Measurements from ENCODE around the gene SLC38A10.

SLC38A10 gene

DNA sequence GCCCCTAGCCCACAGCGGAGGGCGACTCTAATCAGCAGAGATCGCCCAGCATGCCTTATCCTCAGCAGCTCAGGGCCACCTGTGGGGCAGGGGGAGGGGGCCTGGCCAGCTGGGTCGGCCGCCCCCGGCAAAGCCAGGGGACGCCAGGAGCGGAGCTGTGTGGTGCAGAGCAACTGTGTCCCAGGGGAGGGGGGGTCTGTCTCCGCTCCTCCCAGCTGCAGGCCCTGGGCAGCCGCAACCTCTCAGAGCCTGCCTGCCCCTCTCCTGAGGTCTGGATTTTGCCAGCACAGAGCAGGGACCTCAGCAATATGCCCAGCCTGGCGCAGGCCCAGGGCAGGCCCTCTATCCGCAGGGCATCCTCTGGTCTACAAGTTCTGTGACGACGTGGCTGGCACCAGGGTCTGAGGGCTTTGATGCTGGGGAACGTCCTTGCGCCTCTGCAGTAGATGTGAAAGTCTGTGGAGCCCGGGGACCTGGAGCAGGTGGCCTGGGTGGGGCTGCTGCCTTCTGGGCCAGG is 36.5 kb upstream of the SLC38A10 start:
- DNase-seq (ENCODE audit: low read depth in 2 of 2, low spot score in 1 of 2): no peak

DNA sequence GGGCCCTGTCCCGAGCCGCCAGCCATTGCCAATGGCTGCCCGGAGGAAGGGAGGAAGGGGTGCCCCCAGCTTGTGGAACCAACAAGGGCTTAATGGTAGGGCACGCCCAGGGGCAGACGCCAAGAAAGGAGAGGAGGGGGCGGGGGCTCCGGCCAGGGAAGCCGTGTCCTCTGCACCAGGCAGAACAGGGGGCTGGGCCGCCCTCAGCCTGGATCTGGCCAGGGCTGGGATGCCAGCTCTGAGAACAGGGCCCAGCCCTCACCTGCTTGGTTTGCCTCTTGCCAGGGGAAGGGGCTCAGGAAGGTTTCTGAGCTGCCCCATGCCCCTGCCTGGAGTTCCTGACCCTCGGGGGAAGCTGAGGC is 35.8 kb upstream of the SLC38A10 start:
- no peak for DNase-seq (ENCODE audit: low read depth in 2 of 2, low spot score in 1 of 2)

DNA sequence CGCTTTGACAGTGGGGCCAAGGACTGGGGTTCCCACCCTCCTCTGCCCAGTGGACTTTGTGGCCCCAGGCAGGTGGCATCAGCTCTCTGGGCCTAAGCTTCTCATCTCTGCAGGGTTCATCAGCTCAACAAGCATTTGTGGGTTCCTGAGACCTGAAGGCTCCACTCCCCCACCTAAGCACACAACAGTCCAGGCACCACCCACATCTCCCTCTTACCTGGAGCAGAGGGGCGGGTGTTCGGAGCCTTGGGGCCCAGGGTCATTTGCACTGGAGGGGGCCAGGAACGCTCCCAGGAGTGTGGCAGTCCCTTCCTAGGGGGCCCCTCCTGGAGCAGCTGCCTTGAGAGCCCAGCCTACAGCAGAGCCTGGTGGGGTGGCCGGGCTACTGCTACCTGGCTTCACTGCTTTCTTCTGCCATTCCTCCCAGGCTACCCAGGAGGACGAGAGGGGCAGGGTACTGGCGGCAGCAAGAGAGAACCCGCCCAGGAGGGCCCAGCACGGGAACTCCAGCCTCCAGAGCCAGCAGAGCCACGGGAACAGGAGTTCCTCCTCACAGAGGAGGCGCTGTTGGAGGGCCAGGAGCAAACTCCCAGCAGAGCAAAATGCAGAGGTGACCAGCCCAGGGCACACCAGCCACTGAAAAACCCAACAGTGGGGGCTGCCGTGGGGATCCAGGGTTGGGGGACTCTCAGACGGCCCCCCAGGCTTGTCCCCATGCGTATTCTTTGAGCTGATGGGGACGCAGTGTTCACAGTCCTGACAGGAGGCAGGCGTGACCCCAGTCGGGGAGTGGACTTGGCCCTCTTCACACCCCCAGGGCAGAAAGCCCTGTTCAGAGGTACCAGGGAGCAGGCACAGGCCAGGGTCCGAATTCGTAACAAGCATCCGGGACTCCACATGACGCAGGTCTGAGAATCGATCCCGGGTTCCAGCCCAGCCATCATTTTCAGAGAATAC is 35.1 kb upstream of the SLC38A10 start:
- no peak for DNase-seq (ENCODE audit: low read depth in 2 of 2, low spot score in 1 of 2)

DNA sequence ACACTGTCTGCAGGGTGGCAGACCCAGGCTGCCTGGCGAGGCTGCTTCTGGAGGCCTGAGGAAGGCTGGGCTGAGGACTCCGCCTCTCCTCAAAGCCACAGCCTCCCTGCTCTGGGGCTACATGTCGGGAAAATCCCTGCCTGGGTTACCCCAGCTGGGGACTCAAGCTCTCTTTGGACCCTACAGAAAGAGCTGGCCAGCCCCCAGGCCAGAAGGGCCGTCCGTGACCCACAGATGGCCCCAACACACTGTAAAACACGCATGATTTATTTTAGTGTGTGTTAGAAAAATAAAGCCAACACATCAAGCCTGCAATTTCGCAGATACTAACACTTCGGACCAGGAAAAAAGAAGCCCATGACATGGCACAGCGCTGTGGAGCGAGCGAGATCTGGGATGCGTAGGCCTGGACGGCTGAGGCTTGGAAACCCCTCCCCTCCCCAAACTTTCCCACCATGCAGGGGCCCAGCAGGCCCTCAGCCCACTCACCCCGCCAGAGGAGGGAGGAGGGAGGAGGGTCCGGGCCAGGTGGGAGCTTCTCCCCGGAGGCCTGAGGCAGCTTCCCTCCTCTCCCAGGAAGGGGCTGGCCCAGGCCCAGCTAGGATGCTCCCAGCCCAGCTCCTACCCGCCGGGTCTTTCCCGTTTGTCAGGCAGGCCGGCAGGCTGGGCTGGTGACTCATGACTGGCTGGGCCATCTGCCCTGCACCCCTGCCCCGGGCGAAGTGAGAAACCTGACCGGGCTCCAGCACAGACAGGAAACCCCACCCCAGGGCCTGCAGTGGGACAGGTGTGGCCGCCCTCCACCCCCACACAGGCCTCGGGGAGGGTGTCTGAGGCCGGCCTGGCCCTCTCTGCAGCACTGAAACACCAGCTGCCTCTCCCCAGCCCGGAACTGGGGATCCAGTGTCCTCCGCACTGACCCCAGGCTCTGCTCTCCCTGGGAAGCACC is 34.1 kb upstream of the SLC38A10 start:
- no peak for DNase-seq (ENCODE audit: low read depth in 2 of 2, low spot score in 1 of 2)

DNA sequence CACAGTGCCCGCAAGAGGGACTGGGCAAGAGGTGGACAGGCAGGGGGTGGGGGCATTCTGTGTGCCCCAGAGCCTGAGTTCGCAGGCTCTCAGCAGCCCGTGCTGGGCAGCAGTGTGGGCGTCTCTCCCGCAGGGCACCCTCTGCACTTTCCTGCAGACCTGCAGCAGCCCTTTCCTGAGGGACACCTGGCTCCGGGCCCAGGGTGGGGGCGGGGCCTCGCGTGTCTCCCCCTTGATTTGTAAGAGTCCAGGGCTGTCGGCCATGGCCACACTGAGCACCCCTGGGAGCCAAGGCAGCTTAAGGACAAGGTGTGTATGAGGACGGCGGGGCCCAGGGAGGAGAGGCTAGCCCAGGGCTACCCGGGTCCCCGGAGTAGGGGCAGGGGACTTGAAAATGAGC is 33.4 kb upstream of the SLC38A10 start:
- DNase-seq (ENCODE audit: low read depth in 2 of 2, low spot score in 1 of 2): no peak

DNA sequence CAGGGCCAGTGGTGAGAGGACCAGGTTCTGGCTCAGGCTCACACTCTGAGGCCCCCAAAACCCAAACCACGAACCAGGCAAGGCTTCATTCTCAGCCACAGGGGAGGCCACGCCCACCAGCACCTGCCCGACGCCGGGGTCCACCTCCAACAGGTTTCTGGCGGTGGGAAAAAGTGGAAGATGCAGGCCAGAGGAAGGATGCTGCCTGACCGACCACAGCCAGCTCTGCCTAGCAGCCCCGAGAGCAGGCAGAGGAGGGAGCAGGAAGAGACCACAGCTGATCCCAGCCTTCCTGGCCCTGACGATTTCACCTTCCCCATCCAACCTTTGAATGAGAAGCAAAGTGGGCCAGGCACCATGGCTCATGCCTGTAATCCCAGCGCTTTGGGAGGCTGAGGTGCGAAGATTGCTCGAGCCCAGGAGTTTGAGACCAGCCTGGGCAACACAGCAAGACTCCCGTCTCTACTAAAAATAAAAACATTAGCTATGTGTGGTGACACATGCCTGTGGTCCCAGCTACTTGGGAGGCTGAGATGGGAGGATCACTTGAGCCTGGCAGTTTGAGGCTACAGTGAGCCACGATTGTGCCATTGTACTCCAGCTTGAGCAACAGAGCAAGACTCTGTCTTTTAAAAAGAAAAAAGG is 30.7 kb upstream of the SLC38A10 start:
- DNase-seq (ENCODE audit: low read depth in 2 of 2, low spot score in 1 of 2): no peak

DNA sequence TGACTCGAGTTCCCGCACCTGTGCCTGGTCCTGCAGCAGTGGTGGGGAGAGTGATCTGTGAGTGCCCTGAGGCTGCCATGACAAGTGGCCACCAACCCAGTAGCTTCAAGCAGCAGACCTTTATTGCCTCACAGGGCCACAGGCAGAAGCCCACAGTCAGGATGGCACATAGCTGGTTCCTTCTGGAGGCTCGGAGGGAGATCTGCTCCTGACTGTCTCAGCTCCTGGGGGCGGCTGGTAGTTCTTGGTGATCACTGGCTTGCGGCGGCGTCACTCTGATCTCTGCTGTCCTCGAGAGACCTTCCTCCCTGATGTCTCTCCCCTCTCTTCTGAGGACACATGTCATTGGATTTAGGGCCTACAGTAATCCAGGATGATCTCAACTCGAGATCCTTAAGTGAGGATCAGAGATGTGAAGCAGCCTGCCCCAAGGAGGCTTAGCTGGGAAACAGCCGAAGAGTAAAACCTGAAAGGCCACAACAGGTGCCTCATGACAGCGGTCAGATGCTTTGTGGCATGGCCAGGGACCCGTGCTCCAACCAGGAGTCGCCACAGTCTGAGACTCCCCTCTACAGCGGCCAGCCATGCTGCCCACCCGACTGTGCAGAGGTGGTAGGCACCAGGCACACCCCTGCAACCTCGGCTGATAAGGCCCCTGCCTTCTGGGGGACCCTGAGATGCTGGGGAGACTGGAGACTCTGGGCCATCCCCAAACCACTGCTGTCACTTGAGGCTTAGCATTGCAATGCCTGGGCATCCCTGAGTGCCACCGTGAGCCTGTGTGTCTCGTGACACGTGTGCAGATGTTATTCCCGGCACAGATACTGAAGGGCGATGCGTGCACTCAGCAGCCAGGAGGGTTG is 30.0 kb upstream of the SLC38A10 start:
- DNase-seq (ENCODE audit: low read depth in 2 of 2, low spot score in 1 of 2): no peak

DNA sequence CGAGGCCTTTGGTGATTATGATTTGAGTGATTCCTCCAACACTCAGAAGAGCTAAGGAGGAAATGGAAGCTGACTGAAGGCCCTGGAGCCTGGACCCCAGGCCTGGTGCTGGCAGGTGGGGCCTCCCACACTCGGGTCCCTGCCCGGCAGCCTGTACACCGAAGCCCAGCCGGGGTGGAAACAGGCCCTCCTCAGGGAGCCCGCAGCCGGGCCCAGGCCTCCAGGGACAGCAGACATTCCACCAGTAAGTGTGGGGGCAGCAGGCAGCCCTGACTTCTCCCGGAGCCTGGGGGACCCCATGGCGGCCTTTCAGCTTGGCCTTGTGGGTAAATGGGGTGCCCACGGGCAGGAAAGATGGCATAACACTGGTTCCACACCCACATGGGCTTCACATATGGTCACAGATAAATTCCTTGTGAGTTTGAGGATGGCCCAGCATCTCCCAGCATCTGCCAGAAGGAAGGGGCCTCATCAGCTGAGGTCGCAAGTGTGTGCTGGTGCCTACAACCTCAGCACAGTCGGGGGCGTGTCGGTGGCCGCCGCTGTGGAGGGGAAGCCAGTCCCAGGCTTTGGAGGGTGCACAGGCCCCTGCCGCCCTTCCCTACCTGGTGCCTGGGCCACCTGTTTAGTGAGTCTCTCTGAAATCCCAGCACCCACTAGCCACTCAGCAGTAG is 29.2 kb upstream of the SLC38A10 start:
- DNase-seq (ENCODE audit: low read depth in 2 of 2, low spot score in 1 of 2): no peak

DNA sequence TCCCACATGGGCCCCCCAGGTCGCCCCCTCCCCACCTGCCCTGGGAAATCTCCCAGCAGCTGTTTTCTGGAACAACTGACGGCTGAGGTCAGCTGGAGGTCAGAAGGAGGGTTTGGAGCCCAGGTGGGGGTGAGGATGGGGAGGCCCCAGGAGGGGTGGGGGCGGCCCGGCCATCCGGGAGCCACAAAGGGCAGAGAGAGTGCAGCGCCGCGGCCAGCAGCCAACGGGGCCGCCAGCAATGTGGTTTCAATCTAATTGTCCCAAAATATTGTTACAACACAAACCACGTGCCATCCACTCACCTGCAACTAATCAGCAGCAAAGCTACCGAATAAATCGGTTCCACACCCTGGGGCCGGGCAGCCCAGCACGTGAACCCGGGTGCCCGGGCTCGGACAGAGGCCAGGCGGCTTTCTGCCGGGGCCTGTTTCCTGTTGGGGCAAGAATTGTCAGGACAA is 28.3 kb upstream of the SLC38A10 start:
- no peak for DNase-seq (ENCODE audit: low read depth in 2 of 2, low spot score in 1 of 2)

DNA sequence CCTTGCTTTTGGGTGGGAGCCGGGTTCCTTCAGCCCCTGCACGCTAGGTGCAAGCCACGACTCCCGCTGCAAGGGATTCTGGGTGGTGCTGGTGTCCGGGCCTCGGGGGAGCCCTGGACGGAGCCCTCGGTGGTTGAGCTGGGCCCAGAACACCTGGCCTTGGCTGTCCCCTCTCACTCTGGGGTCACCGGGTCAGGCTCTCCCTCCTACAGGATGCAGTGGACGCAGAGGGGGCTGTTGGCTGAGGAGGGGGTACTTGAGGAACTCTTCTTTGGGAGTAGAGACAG is 27.9 kb upstream of the SLC38A10 start:
- no peak for DNase-seq (ENCODE audit: low read depth in 2 of 2, low spot score in 1 of 2)

DNA sequence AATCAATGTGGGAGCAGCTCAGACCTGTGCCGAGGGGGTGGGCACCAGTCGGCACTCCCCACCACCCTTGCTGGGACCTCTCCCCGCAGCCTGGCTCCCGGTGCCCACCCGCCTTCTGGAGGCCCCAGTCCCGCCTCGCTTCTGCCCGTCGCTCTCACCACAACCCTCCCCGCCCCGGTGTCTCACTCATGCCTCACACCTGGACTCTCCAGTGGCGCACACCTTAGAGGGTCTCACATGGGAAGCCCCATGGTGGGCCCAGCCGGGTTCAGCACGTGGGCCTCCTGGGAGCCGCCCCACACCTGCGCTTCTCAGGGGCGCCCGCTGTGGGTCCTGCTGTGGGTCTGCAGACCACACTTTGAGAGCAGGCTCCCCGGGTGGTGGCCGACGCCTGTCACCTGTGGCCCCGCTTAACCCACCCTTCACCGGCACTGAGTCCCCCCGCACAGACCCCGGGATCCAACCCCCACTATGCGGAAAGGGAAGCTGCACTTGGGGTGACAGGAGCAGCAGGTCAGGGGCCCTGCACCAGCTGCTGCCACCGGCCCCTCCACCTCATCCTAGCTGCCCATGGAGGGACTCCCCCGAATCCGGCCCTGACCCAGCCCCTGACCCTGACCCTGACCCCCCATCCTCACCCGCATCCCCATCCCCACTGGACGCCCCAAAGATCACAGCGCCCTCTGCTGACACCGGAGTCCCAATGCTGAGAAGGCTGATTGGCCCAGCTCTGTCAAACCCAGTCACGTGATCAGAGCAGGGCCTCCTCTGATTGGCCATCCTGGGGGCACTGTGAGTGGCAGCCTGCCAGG is 27.4 kb upstream of the SLC38A10 start:
- DNase-seq (ENCODE audit: low read depth in 2 of 2, low spot score in 1 of 2): no peak

DNA sequence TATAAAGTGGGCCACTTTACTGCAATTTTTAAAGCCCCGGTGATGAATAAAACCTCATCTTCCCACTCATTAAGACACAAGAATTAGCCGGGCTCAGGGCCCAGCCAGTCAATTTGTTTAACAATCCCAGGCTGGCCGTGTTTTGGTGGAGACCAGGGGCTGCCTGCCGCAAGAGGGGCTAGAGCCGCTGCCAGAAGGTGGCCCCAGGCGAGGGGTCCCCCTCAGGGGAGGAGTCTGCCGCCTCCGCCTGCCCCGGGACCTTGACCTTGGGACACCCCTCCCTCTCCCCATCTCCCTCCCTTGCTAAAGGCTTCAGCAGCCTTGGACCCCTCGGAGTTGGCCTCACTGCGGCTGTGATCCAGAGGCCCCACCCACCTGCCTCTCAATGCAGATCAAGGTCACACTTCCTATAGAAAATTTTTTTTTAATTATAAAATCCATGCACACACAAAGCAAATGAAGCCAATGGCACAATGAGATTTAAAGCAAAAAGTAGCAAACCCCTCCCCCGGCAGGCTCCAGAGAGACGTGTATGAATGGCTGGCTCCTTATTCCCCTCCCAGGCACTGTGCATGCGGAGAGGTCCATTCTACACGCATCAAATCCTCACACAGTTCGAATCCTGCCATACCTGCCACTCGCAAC is 23.0 kb upstream of the SLC38A10 start:
- DNase-seq (ENCODE audit: low read depth in 2 of 2, low spot score in 1 of 2): no peak

DNA sequence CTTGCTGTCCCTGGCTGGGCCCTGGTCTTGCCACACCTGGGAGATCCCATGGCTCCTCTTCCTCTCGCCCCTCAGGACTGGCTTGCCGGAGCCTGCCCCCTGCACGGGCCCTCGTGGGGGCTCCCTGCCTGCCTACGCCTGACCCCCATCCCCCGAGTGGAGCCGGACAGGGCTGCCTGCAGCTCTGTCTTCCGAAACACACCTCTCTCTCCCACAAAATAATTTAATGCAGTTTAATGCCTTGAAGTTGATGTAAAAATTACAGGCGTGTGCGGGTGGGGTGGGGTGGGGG is 22.4 kb upstream of the SLC38A10 start:
- no peak for DNase-seq (ENCODE audit: low read depth in 2 of 2, low spot score in 1 of 2)

DNA sequence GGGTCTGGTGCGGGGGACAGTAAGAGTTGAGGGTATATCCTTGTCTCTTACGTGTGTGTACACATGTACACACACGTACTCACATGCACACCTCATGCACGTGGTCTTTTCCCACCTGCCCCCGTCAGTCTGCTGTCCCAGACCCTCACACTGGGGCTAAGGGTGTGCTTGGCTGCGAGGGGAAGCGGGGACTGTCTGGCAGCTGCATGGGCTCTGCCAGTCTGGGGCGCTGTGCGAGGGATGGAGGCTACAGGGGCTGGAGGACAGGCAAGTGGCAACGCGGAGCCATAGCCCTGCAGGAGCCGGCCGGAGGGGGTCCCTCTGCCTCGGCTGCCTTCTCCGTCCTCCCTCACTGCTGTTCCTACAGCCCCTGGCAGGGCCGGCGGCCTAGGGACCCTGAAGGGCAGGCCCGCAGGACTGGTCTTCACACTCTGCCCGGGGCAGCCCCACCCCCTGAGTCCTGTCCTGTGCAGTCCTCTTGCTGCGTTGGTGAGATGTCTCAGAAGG is 20.8 kb upstream of the SLC38A10 start:
- no peak for DNase-seq (ENCODE audit: low read depth in 2 of 2, low spot score in 1 of 2)

DNA sequence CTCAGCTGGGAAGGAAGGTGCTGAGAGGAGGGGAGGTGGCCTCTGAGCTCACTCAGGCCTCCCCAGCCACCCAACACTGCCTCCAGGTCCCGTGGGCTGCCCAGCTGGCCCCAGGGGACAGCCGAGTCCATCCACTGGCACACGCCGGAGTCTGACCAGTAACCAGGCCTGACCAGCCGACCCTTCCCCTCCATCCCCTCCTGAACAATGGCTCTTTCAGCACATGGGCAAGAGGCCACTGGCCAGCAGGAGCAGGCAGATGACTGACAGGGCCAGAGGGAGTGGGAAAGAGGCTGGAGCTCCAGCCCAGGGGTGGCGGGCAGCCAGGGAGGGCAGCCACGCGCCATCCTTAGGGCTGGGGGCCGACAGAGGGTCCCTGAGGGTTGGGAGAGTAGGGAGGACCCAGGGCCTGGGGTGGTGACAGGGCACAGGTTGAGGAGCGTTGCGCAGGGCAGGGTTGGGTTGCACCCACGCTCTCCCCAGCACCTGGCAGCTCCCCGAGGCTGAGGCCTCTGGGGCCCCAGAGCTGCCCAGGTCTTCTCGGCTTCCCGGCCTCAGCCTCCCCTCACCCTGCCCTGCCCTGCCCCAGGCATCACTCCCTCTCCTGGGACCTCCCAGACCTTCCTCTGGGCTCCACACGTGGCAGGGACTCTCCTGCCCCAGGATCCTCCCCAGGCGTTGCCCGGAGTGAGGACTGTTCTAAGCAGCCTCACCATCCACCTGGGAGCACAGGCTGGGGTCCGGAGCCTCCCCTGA is 20.2 kb upstream of the SLC38A10 start:
- no peak for DNase-seq (ENCODE audit: low read depth in 2 of 2, low spot score in 1 of 2)

DNA sequence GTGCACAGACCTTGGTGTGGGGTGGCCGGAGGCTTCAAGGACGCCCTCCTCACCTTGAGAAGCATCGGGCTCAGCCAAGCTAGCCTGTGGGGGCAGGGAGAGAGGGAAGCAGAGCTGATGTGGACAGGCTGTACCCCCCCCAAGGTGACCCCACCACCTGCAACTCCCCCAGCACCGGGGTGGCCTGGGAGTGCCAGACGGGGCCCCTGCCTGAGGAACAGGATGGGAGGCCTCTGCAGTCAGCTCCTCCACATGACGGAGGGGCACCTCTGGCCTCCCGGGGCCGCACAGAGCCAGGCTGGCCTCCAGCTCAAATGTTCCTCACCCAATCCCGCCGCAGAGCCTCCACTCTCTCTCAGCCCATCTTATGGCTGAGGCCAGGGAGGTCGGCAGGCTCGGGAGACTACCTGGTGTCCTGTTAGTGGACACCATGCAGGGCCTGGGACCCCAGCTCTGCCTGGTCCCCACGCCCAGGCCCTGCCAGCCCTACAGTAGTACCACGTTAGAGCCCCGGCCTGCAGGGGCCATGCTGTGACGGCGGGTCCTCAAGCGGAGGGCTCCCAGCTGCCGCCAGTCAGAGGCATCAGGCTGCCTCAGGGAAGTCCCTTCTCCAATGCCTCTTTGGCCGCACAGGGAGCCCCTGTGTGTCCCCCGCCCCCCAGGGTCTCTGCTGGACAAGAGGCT is 19.4 kb upstream of the SLC38A10 start:
- no peak for DNase-seq (ENCODE audit: low read depth in 2 of 2, low spot score in 1 of 2)

DNA sequence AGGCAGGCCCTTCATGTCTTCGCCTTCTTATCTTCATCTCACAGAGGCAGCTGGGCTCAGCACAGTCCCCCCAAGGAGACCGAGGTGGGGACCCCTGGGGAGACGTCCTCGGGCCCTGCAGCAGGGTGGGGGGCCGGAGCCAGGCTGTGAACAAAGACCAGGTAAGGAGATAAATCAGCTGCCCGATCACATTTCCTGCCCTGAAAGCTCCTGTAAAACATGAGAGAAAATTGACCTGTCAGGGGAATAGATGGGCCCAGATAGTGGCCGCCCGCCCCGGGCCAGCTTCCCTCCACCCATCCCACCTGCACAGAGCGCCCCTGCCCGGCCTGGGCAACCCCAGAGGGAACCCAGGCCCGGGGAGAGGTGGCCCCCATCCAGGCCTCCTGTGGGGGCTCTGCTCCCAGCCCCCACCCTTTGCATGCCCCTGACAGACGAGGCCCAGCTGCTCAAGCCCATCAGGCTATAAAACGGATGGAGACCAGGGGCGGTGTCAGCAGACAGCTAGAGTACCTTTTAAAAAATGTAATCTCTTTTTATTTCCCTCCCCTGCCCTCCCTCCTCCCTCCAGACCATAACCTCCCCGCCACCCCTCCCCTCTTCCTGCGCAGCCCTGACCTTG is 18.8 kb upstream of the SLC38A10 start:
- no peak for DNase-seq (ENCODE audit: low read depth in 2 of 2, low spot score in 1 of 2)
